ENCODE measurements around the gene TMEM101.
"Not testable (repeated sequence)": the region's sequence is repeated elsewhere in the genome, so short reads cannot be mapped to it uniquely, and the experiment has no call there.

TMEM101 gene

GRCh38 chr17:43972444-43973212 is 42.1 kb downstream of the TMEM101 start:
- not testable (repeated sequence) for DNase-seq

GRCh38 chr17:43971436-43971835 is 43.3 kb downstream of the TMEM101 start:
- DNase-seq: not testable (repeated sequence)

GRCh38 chr17:43970366-43970765 is 44.4 kb downstream of the TMEM101 start:
- no peak for DNase-seq

DNA sequence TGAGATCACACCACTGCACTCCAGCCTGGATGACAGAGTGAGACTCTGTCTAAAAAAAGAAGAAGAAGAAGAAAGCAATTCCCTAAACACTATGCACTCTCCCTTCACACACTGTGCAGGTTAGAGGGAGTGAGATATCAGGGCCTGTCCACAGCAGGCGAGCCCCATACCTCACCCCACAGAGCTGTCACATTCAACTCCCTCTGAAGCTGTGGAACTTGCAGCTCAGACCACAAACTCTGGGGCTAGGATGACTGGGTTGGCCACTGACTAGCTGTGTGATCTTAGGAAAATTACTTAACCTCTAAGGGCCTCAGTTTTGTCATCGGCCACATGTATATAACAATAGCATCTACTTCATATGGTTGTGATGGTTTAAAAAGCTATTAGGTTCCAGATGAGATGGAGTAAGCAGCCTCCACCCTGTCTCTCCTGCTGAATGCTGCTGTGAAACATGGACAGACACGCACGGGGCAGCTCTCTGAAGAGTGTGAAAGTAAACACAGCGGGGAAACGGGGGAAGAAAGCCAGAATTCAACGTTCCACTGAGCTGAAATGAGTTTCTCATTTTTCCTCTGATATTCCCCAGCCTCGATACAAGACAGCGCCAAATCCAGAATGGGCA is 47.4 kb downstream of the TMEM101 start:
- no peak for DNase-seq

DNA sequence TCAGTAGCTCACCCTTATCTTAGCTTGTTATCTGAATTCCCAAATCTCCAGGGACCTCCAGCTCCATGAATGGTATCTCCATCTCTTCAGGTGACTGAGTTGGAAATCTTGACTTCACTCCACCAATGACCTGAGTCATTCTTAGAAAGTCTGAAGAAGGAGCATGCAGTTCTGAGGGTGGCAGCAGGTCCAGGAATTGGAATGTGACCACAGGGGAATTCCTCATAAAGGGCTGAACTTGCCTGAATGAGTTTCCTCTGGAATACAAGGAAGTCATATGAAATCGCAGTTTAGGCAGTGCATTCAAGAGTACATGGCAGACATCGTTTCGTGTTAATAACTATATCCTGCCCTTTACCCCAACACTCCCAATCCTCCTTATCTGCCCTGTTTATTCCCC is 48.5 kb downstream of the TMEM101 start:
- no peak for DNase-seq

DNA sequence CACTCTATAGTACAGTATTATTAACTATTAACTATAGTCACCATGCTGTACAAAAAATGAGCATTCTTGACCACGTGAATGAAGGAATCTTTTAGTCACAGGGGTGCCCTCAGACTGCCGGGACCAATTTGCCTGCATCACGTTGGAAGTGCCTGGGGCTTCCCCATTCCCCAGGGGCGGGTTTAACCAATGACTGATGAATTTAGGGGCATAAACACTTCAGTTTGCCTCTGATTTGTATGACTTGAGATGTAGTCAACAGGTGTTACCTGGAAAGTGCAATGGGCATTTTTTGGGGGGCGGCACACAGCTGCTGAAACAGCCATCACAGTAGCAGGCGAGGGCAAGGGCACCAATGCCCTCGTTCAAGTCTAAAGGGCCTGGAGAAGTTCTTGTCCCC is 52.3 kb downstream of the TMEM101 start:
- no peak for DNase-seq

DNA sequence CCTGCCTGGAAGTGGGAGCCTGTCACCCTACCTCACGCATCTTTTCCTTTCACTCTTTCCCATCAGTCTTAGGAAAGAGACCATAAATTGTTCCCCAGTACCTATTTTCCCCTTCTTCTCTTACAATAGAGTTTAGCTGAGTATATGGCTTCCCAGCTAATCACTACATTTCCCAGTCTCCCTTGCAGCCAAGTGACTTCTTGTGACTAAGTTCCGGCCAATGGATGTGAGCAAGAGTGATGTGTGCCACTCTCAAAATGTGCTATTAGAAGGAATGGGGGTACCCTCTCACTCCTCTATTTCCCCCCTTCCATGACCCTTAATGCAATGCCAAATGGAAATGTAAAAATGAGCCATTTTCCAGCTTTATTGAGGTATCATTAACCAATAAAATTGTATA is 52.8 kb downstream of the TMEM101 start:
- no peak for DNase-seq

- not testable (repeated sequence) for DNase-seq
Measured at GRCh38 chr17:43961292-43961691, 53.5 kb downstream of the TMEM101 start.
